Inferior parietal cortex (tissue), 1 donor: Measurements from ENCODE around the gene CALHM1.
"Not testable (repeated sequence)": the region's sequence is repeated elsewhere in the genome, so short reads cannot be mapped to it uniquely, and the experiment has no call there.

Source experiments
- DNase-seq: peaks from one replicate; pipeline ENCODE4 v3.0.0-alpha.2; 2016; ENCODE audit errors: extremely low spot score

The CALHM1 gene

GRCh38 chr10:103429647-103430046, 29.1 kb downstream of the CALHM1 start:
- DNase-seq, result no peak

- DNase-seq, result no peak
These were observed 29.6 kb downstream of the CALHM1 start for GRCh38 chr10:103428989-103429643.

- DNase-seq, result no peak
These were observed 30.8 kb downstream of the CALHM1 start for GRCh38 chr10:103427866-103428265.

DNA sequence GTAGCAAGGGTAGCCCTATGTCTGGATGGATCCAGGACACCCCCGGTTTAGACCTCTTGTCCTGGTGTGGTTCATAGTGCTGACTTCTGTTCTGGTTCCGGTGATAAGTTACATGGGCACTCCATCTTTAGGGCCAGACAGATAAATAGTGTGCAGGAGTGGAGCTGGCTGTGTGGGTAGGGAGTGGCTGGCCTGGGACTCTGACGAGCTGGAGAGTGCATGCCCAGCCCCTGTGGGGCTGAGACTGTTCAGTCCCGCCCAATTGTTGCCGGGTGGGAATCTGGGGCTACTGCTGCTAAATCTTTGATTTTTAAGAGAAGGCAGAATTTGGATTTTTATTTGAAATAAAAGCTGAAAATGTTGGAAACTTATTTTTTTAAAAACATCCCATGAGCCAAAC, 35.0 kb downstream of the CALHM1 start:
- no peak for DNase-seq

GRCh38 chr10:103419101-103419500, 39.6 kb downstream of the CALHM1 start:
- no peak for DNase-seq

GRCh38 chr10:103417601-103418000, 41.1 kb downstream of the CALHM1 start:
- DNase-seq, result no peak

GRCh38 chr10:103417148-103417469, 41.6 kb downstream of the CALHM1 start:
- DNase-seq, result not testable (repeated sequence)

DNA sequence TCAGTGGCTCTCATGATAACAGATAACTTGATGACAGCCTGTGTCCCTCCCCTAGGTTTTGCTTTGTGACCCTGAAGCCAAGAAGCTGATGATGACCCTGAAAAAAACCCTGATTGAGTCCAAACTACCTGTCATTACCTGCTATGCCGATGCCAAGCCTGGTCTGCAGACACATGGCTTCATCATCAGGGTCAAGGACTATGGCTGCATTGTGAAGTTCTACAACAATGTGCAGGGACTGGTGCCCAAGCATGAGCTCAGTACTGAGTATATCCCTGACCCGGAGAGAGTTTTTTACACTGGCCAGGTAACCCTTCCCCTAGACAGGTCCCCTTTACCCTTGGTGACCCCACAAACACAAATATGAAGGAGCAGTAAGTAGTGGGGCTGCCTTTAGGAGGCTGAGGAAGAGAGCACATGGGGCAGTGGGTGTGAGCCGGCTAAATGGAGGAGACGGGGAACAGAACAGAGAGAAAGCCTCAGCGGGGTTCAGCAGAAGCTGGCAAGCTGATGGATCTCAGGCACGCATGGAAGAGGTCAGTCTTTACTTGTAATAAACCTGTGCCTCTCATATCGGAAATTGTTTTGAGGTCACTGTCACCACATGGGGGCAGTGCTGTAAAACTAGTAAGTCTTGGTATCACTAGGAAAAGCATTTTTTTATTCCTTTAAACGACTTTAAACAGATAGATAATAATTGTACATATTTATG, 42.1 kb downstream of the CALHM1 start:
- peak; percentile 72 for DNase-seq

DNA sequence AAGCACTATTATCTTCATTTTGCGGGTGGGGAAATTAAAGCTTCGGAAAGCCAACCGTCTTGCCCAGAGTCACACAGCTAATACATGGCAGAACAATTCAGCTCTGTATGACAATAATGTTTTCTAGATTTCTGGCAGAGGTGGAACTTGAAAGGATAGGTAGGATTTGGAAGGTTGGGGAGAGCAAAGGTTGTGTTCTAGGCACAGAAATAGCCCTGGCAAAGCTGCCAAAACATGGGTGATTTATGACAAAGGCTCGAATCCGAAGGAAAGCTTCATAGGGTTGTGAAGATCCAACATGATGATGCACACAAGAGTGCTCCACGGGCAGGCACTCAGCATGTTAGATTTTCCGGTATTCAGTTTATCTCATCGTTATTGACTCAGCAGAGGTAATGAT, 43.1 kb downstream of the CALHM1 start:
- no peak for DNase-seq

DNA sequence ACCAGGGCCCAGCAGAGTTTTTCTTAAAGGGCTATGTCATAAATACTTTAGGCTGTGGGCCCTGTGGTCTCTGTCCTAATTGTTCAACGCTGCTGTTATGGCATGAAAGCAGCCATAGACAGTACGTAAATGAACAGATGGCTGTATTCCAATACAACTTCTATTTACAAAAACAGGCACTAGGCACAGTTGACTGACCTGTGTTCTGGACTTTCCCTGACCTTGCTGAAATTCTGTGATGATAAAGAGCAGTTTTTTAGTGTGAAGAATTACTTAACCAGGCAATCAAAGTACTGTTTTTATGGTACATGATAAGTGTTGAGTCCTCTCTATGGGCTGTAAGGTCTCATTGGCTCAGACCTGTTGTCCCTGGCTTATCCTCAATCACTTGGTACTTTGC, 45.1 kb downstream of the CALHM1 start:
- DNase-seq, result no peak
